GM23338 (cell line): Measurements from ENCODE around the gene ITIH3. TPM values are rescaled to one million over a fixed set of nuclear protein-coding genes. Genes with fewer than 3 reads are reported as not detected.

ENCODE experiments used
- ATAC-seq: fragments of 200-7000 bp; cut with Tn5 transposase; 3 replicates; pipeline ENCODE4 v1.9.1; 2020
- DNase-seq: peaks from one replicate; pipeline ENCODE4 v3.0.0-alpha.2; 2015; ENCODE audit warnings: low spot score
- H2AFZ ChIP-seq: fragments of 200-600 bp; sonication (generic); 2 replicates; pipeline ENCODE4 v1.8.0; 2016; ENCODE audit warnings: antibody characterized with exemption, mild to moderate bottlenecking, moderate library complexity
- H3F3A ChIP-seq: fragments of 200-600 bp; sonication (generic); replicated peaks from 2 replicates; pipeline ENCODE4 v1.8.0; 2017; ENCODE audit warnings: antibody characterized with exemption, mixed run types, low read depth
- H3K27ac ChIP-seq: fragments of 200-600 bp; sonication (generic); 2 replicates; pipeline ENCODE4 v1.6.1; 2016; ENCODE audit warnings: low read depth
- H3K27me3 ChIP-seq: fragments of 200-600 bp; sonication (generic); 2 replicates; pipeline ENCODE4 v1.8.0; 2016; ENCODE audit warnings: mild to moderate bottlenecking, mixed run types, moderate library complexity; ENCODE audit not compliant: insufficient read depth
- H3K36me3 ChIP-seq: fragments of 200-600 bp; sonication (generic); 2 replicates; pipeline ENCODE4 v1.8.0; 2016; ENCODE audit warnings: mild to moderate bottlenecking; ENCODE audit not compliant: insufficient read depth
- H3K4me1 ChIP-seq: fragments of 200-600 bp; sonication (generic); 2 replicates; pipeline ENCODE4 v1.8.0; 2016; ENCODE audit warnings: mild to moderate bottlenecking, moderate library complexity; ENCODE audit not compliant: insufficient read depth
- H3K4me2 ChIP-seq: fragments of 200-600 bp; sonication (generic); 2 replicates; pipeline ENCODE4 v1.7.1; 2017; ENCODE audit warnings: mixed run types
- H3K4me3 ChIP-seq: fragments of 200-600 bp; sonication (generic); 2 replicates; pipeline ENCODE4 v1.6.1; 2016; ENCODE audit warnings: mixed run types
- H3K79me2 ChIP-seq: fragments of 200-600 bp; sonication (generic); replicated peaks from 2 replicates; pipeline ENCODE4 v1.8.0; 2017; ENCODE audit warnings: mild to moderate bottlenecking; ENCODE audit not compliant: insufficient read depth
- H3K9me2 ChIP-seq: fragments of 200-600 bp; sonication (generic); 2 replicates; pipeline ENCODE4 v1.8.0; 2017; ENCODE audit not compliant: insufficient read depth
- H4K20me1 ChIP-seq: fragments of 200-600 bp; sonication (generic); replicated peaks from 2 replicates; pipeline ENCODE4 v1.8.0; 2017; ENCODE audit warnings: mild to moderate bottlenecking; ENCODE audit not compliant: insufficient read depth
- H3K27ac Mint-ChIP-seq: 2 replicates; pipeline ENCODE4 v1.8.0; 2020; ENCODE audit warnings: inconsistent platforms, mild to moderate bottlenecking, moderate library complexity, mixed read lengths
- H3K27me3 Mint-ChIP-seq: 3 replicates; pipeline ENCODE4 v1.8.0; 2022; ENCODE audit warnings: low read depth, mild to moderate bottlenecking, moderate library complexity, mixed read lengths, inconsistent platforms; ENCODE audit not compliant: insufficient read depth, poor library complexity
- H3K36me3 Mint-ChIP-seq: 3 replicates; pipeline ENCODE4 v1.8.0; 2021; ENCODE audit warnings: low read depth, mild to moderate bottlenecking, inconsistent platforms, moderate library complexity, mixed read lengths
- H3K4me1 Mint-ChIP-seq: 3 replicates; pipeline ENCODE4 v1.8.0; 2020; ENCODE audit warnings: mild to moderate bottlenecking, inconsistent platforms, mixed read lengths
- H3K4me3 Mint-ChIP-seq: 3 replicates; pipeline ENCODE4 v1.8.0; 2021; ENCODE audit warnings: moderate library complexity, mild to moderate bottlenecking, inconsistent platforms, mixed read lengths
- H3K9me3 Mint-ChIP-seq: 3 replicates; pipeline ENCODE4 v1.8.0; 2020; ENCODE audit warnings: moderate library complexity, mild to moderate bottlenecking, inconsistent platforms, mixed read lengths
- CREB1 ChIP-seq: fragments of 250-450 bp; sonication (Bioruptor Pico); IDR thresholded peaks from 2 replicates; pipeline ENCODE4 v1.5.0; 2020; ENCODE audit warnings: low read depth, mild to moderate bottlenecking, moderate library complexity
- CTCF ChIP-seq, 2 experiments: fragments of 200-600 bp in 1 of 2; sonication (generic) in 1 of 2; conservative IDR thresholded peaks; 2 replicates each; pipeline versions ENCODE4 v1.5.1 to v1.6.1; 2016 to 2017; ENCODE audit warnings: antibody characterized with exemption in 2 of 2, low read depth in 2 of 2, mild to moderate bottlenecking in 2 of 2, moderate library complexity in 1 of 2
- ETS1 ChIP-seq: IDR thresholded peaks from 2 replicates; pipeline ENCODE4 v1.6.1; 2016; ENCODE audit warnings: antibody characterized with exemption
- EZH2phosphoT487 ChIP-seq: fragments of 200-600 bp; sonication (generic); IDR thresholded peaks from one replicate; pipeline ENCODE4 v1.8.1; 2018; ENCODE audit warnings: antibody characterized with exemption; ENCODE audit not compliant: unreplicated experiment
- NANOG ChIP-seq: IDR thresholded peaks from 2 replicates; pipeline ENCODE4 v1.6.1; 2016; ENCODE audit warnings: antibody characterized with exemption, borderline replicate concordance
- POLR2AphosphoS5 ChIP-seq: IDR thresholded peaks from 2 replicates; pipeline ENCODE4 v1.6.1; 2016; ENCODE audit warnings: antibody characterized with exemption, low read depth
- REST ChIP-seq: IDR thresholded peaks from one replicate; pipeline ENCODE4 v1.6.1; 2018; ENCODE audit warnings: antibody characterized with exemption; ENCODE audit not compliant: unreplicated experiment
- STAT1 ChIP-seq: IDR thresholded peaks from one replicate; pipeline ENCODE4 v1.6.1; 2016; ENCODE audit warnings: antibody characterized with exemption; ENCODE audit not compliant: unreplicated experiment
- ZNF114 ChIP-seq: fragments of 250-450 bp; sonication (Bioruptor Pico); IDR thresholded peaks from 2 replicates; pipeline ENCODE4 v1.5.0; 2020; ENCODE audit warnings: mild to moderate bottlenecking, moderate library complexity
- ZNF331 ChIP-seq: fragments of 250-450 bp; sonication (Bioruptor Pico); IDR thresholded peaks from 2 replicates; pipeline ENCODE4 v1.5.0; 2020; ENCODE audit warnings: low read depth, mild to moderate bottlenecking, moderate library complexity
- ZNF462 ChIP-seq: fragments of 250-450 bp; sonication (Bioruptor Pico); IDR thresholded peaks from 2 replicates; pipeline ENCODE4 v1.5.0; 2020; ENCODE audit warnings: mild to moderate bottlenecking, moderate library complexity
- polyA plus RNA-seq: library from polyadenylated mRNA; unstranded; fragments of >200 nt; fragmentation: Nextera tagmentation; extraction: Ambion mirVana; gene quantifications from 2 replicates; pipeline ENCODE4 v1.2.1, GENCODE V29; 2016
- total RNA-seq: library from RNA; depleted of rRNA; stranded (reverse); fragments of >200 nt; shearing (Covaris generic); gene quantifications from 2 replicates; pipeline ENCODE4 v1.2.3, GENCODE V29; 2014

ITIH3 gene
- total and polyA plus RNA-seq, 2 experiments from 2014 or later: not detected

GRCh38 chr3:52833202-52833601 lies 38.6 kb downstream of the ITIH3 start (continued):
- no peak for TF ChIP-seq ETS1

- H3K27ac Mint-ChIP-seq: peak within 1 kb of the TSS; percentile 88
- H3K4me2 ChIP-seq: no peak within 1 kb of the TSS
- DNase-seq: peak; percentile 19
- peaks cover 13% of the 10 kb centered on the region for H3K27me3 Mint-ChIP-seq
- peaks cover 23% of the 10 kb centered on the region for H3K4me1 Mint-ChIP-seq
- no peaks in the 10 kb centered on the region; the same call in 1 of the 2 replicates for H3K36me3 ChIP-seq
- H3K36me3 Mint-ChIP-seq: no peaks in the 10 kb centered on the region; the same call in 1 of the 3 replicates
- H3K9me2 ChIP-seq: no peaks in the 10 kb centered on the region
- H3F3A ChIP-seq: no peaks in the 10 kb centered on the region
- no peak within 1 kb of the TSS for H3K4me3 ChIP-seq
- H4K20me1 ChIP-seq: no peaks in the 10 kb centered on the region
- H3K4me1 ChIP-seq: no peaks in the 10 kb centered on the region
- no peak within 1 kb of the TSS for H2AFZ ChIP-seq
- ATAC-seq: peak; percentile 8; the same call in 1 of the 3 replicates
- H3K79me2 ChIP-seq: no peaks in the 10 kb centered on the region
- H3K9me3 Mint-ChIP-seq: no peaks in the 10 kb centered on the region
- H3K27ac ChIP-seq: no peak within 1 kb of the TSS; the same call in 1 of the 2 replicates
- no peak within 1 kb of the TSS for H3K4me3 Mint-ChIP-seq
- no peaks in the 10 kb centered on the region for H3K27me3 ChIP-seq
- no peak for TF ChIP-seq NANOG
- no peak for TF ChIP-seq REST
- no peak for TF ChIP-seq STAT1
- TF ChIP-seq ZNF114: no peak
- TF ChIP-seq ZNF331: no peak
- no peak for TF ChIP-seq POLR2AphosphoS5
- TF ChIP-seq ETS1: no peak
- TF ChIP-seq ZNF462 (CRISPR knock-in tag): no peak
- TF ChIP-seq CTCF (conservative IDR thresholded peaks at IDR 0.05; ENCODE audit: low read depth in 2 of 2): no peak
- TF ChIP-seq CREB1 (CRISPR knock-in tag): no peak
- TF ChIP-seq EZH2phosphoT487: no peak
Observed at GRCh38 chr3:52834871-52835501, 40.4 kb downstream of the ITIH3 start, which contains the start of gene MUSTN1. MUSTN1 (minus strand) TSS chr3:52835019; CDS start chr3:52834948, 71 bp downstream.
